GM12878 (cell line): Measurements from ENCODE around the gene LCN1. TPM values are rescaled to one million over a fixed set of nuclear protein-coding genes. Genes with fewer than 3 reads are reported as not detected.

Experiments
- ATAC-seq: fragments of 200-7000 bp; cut with Tn5 transposase; 3 replicates; pipeline ENCODE4 v1.9.1; 2020; ENCODE audit warnings: mild to moderate bottlenecking, moderate library complexity
- BruUV-seq: library from RNA; stranded (reverse); fragments of 400-500 nt; replicated peaks from 2 replicates; lab custom pipeline; 2021; lab: Mats Ljungman, UMichigan
- CTCF ChIA-PET: fragments of 300-600 bp; sonication (Branson Sonifier 250); formaldehyde crosslinking; extraction: SDS; loops from one replicate; lab custom pipeline; 2021; ENCODE audit warnings: inconsistent platforms; lab: Yijun Ruan, JAX
- POLR2A ChIA-PET: fragments of 350-600 bp; formaldehyde crosslinking; extraction: SDS; loops from one replicate; lab custom pipeline; 2021; ENCODE audit warnings: inconsistent platforms; lab: Charles Lee
- RAD21 ChIA-PET: fragments of 300-600 bp; sonication (Branson Sonifier 250); formaldehyde crosslinking; loops from one replicate; lab custom pipeline; 2023; ENCODE audit warnings: antibody characterized with exemption; ENCODE audit not compliant: unreplicated experiment; lab: Charles Lee
- SMC1A ChIA-PET: fragments of 300-600 bp; sonication (Branson Sonifier 250); formaldehyde crosslinking; loops from one replicate; lab custom pipeline; 2023; ENCODE audit not compliant: unreplicated experiment, uncharacterized antibody; lab: Charles Lee
- DNase-seq: peaks from one replicate; pipeline ENCODE4 v3.0.0-alpha.2; 2011; ENCODE audit warnings: low read depth, low spot score
- FAIRE-seq: peaks from 3 replicates; lab custom pipeline; 2011; peaks lifted over from hg19 to GRCh38; lab: Jason Lieb, UNC
- H2AFZ ChIP-seq: 2 replicates; pipeline ENCODE4 v1.6.0; 2011; ENCODE audit warnings: low read depth, low read length, control low read depth; ENCODE audit not compliant: control insufficient read depth
- H3K27ac ChIP-seq: 2 replicates; pipeline ENCODE4 v1.5.1; 2011; ENCODE audit warnings: control low read depth; ENCODE audit not compliant: control insufficient read depth, insufficient read depth
- H3K27me3 ChIP-seq, 2 experiments: replicated peaks in 1 of 2; 2 replicates each; pipeline versions ENCODE4 v1.6.0 to v1.6.1; 2011; ENCODE audit warnings: low read length in 1 of 2; ENCODE audit not compliant: control insufficient read depth in 2 of 2, insufficient read depth in 2 of 2
- H3K36me3 ChIP-seq, 2 experiments: 2 replicates each; pipeline ENCODE4 v1.5.1; 2011; ENCODE audit warnings: low read length in 1 of 2; ENCODE audit not compliant: control insufficient read depth in 2 of 2, insufficient read depth in 2 of 2
- H3K4me1 ChIP-seq: 2 replicates; pipeline ENCODE4 v1.6.1; 2011; ENCODE audit warnings: mild to moderate bottlenecking, low read length, moderate library complexity, mixed read lengths; ENCODE audit not compliant: control insufficient read depth, insufficient read depth
- H3K4me2 ChIP-seq: 2 replicates; pipeline ENCODE4 v1.6.0; 2011; ENCODE audit warnings: control low read depth; ENCODE audit not compliant: control insufficient read depth, insufficient read depth
- H3K4me3 ChIP-seq: fragments of 200-600 bp; sonication (generic); 2 replicates; pipeline ENCODE4 v1.5.1; 2016
- H3K79me2 ChIP-seq: 2 replicates; pipeline ENCODE4 v1.6.0; 2011; ENCODE audit warnings: low read length; ENCODE audit not compliant: control insufficient read depth, insufficient read depth
- H3K9ac ChIP-seq: 2 replicates; pipeline ENCODE4 v1.8.0; 2011; ENCODE audit warnings: low read length, control low read depth, mixed read lengths; ENCODE audit not compliant: control insufficient read depth, insufficient read depth
- H3K9me3 ChIP-seq: replicated peaks from 3 replicates; pipeline ENCODE4 v1.5.1; 2011; ENCODE audit warnings: mild to moderate bottlenecking, low read length; ENCODE audit not compliant: control insufficient read depth, insufficient read depth
- H4K20me1 ChIP-seq: 2 replicates; pipeline ENCODE4 v1.6.0; 2011; ENCODE audit not compliant: control insufficient read depth, insufficient read depth
- BCL11A ChIP-seq: IDR thresholded peaks from 2 replicates; pipeline ENCODE4 v1.6.1; 2011; ENCODE audit warnings: low read depth, low read length
- CHD2 ChIP-seq: IDR thresholded peaks from 2 replicates; pipeline ENCODE4 v1.6.1; 2011; ENCODE audit warnings: low read depth, low read length, improper control_type of control experiment, borderline replicate concordance
- EGR1 ChIP-seq, 2 experiments: IDR thresholded peaks; 1 replicate in 1 of 2; 2 replicates in 1 of 2; pipeline ENCODE4 v1.6.1; 2011 to 2012; ENCODE audit warnings: low read depth in 2 of 2, low read length in 2 of 2, borderline replicate concordance in 1 of 2, mild to moderate bottlenecking in 1 of 2, moderate library complexity in 1 of 2
- ELK1 ChIP-seq: IDR thresholded peaks from 2 replicates; pipeline ENCODE4 v1.6.1; 2012; ENCODE audit warnings: low read depth, low read length, improper control_type of control experiment
- HCFC1 ChIP-seq: fragments of 150-350 bp; IDR thresholded peaks from 2 replicates; pipeline ENCODE4 v1.6.1; 2014; ENCODE audit warnings: low read length
- IKZF1 ChIP-seq: fragments of 450-650 bp; conservative IDR thresholded peaks from 2 replicates; pipeline ENCODE4 v1.6.1; 2017; ENCODE audit warnings: antibody characterized with exemption, mild to moderate bottlenecking
- IRF4 ChIP-seq: IDR thresholded peaks from 2 replicates; pipeline ENCODE4 v1.6.1; 2011; ENCODE audit warnings: low read depth, low read length
- MTA2 ChIP-seq: fragments of 450-650 bp; IDR thresholded peaks from 2 replicates; pipeline ENCODE4 v1.6.1; 2016; ENCODE audit warnings: low read depth, mild to moderate bottlenecking, moderate library complexity
- NKRF ChIP-seq: fragments of 450-650 bp; conservative IDR thresholded peaks from 2 replicates; pipeline ENCODE4 v1.6.1; 2017; ENCODE audit warnings: mild to moderate bottlenecking, moderate library complexity
- PKNOX1 ChIP-seq: fragments of 450-650 bp; IDR thresholded peaks from 2 replicates; pipeline ENCODE4 v1.6.1; 2016; ENCODE audit warnings: mild to moderate bottlenecking
- RAD51 ChIP-seq: fragments of 450-650 bp; IDR thresholded peaks from 2 replicates; pipeline ENCODE4 v1.6.1; 2016; ENCODE audit warnings: moderate library complexity, mild to moderate bottlenecking, inconsistent platforms
- ZBED1 ChIP-seq: IDR thresholded peaks from 2 replicates; pipeline ENCODE4 v1.6.1; 2016; ENCODE audit warnings: borderline replicate concordance
- WGBS: methylation state at CpG from one replicate; pipeline ENCODE4 v1.1.6; 2016; ENCODE audit warnings: low lambda C conversion rate; ENCODE audit not compliant: insufficient replicate concordance, insufficient coverage; ENCODE audit errors: missing lambda C conversion rate; 5-methylcytosine and 5-hydroxymethylcytosine counted together
- in situ Hi-C: fragments of 300-500 bp; cut with MboI; formaldehyde crosslinking; loops from 9 replicates; pipeline ENCODE4 v1.14.3; 2018; ENCODE audit warnings: mixed read lengths
- intact Hi-C: fragments of 100-400 bp; cut with micrococcal nuclease; formaldehyde crosslinking; loops from one replicate; pipeline ENCODE4 v1.14.2; 2022; ENCODE audit not compliant: unreplicated experiment
- polyA plus RNA-seq, 11 experiments: library from polyadenylated mRNA; depleted of rRNA in 4 of 11; unstranded in 6 of 11; stranded (reverse) in 5 of 11; fragments of >200 nt; fragmentation: Nextera tagmentation in 4 of 11; fragmentation: Illumina TruSeq in 1 of 11; extraction: Ambion mirVana in 4 of 11; extraction: Trizol in 1 of 11; gene quantifications; 1 replicate in 1 of 11; 2 replicates in 10 of 11; pipeline versions ENCODE4 v1.2.1 to v1.2.3, GENCODE V29; 2011 to 2016; ENCODE audit warnings: inconsistent platforms in 2 of 11, missing spikeins in 2 of 11, low read depth in 1 of 11
- total RNA-seq, 4 experiments: library from RNA; depleted of rRNA in 3 of 4; stranded (reverse); fragments of >200 nt in 3 of 4; fragmentation: Illumina TruSeq in 1 of 4; extraction: Trizol in 1 of 4; gene quantifications; 2 replicates each; pipeline versions ENCODE4 v1.2.1 to v1.2.3, GENCODE V29; 2013 to 2021
- TF ChIP-seq, protein P1 (sequence below): fragments of 150-350 bp; IDR thresholded peaks from 2 replicates; pipeline ENCODE4 v1.6.1; 2014; ENCODE audit warnings: mild to moderate bottlenecking, low read depth, low read length

LCN1 gene
- total and polyA plus RNA-seq, 10 of the 15 experiments (the other 5 are each of a cell fraction or from before 2014, with no cell fraction given): not detected

- no peak for DNase-seq
- ATAC-seq: no peak
- no peak overlapping the region for H2AFZ ChIP-seq
- ChIA-PET SMC1A (no interaction called here), POLR2A (no interaction called here)
- H3K79me2 ChIP-seq: no peaks in the 10 kb centered on the region
- WGBS: 34% methylated on average over 14 of the region's 14 CpGs
- H4K20me1 ChIP-seq: no peaks in the 10 kb centered on the region
- intact Hi-C loops: no loop called here
- no TSS peak for BruUV-seq
- no peaks in the 10 kb centered on the region for H3K27me3 ChIP-seq
- in situ Hi-C loops: no loop called here
- TF ChIP-seq IRF4 (no peak), PKNOX1 (no peak), NKRF (no peak), IKZF1 (no peak), EGR1 (IDR thresholded peaks at IDR 0.05; ENCODE audit: borderline replicate concordance in 1 of 2, low read depth in 2 of 2, low read length in 2 of 2) (no peak), RAD51 (no peak), ZBED1 (no peak), CHD2 (no peak), HCFC1 (no peak), BCL11A (no peak), MTA2 (no peak), ELK1 (no peak)
- TF ChIP-seq, protein P1, sequence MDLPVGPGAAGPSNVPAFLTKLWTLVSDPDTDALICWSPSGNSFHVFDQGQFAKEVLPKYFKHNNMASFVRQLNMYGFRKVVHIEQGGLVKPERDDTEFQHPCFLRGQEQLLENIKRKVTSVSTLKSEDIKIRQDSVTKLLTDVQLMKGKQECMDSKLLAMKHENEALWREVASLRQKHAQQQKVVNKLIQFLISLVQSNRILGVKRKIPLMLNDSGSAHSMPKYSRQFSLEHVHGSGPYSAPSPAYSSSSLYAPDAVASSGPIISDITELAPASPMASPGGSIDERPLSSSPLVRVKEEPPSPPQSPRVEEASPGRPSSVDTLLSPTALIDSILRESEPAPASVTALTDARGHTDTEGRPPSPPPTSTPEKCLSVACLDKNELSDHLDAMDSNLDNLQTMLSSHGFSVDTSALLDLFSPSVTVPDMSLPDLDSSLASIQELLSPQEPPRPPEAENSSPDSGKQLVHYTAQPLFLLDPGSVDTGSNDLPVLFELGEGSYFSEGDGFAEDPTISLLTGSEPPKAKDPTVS: no peak
- TF ChIP-seq, all 136 proteins: peak for 0
- H3K4me3 ChIP-seq: no peak overlapping the region
- no peaks in the 10 kb centered on the region for H3K36me3 ChIP-seq
- no peak overlapping the region for H3K27ac ChIP-seq
- H3K9ac ChIP-seq: no peak overlapping the region
- CTCF ChIA-PET: no interaction called here
- no peaks in the 10 kb centered on the region for H3K9me3 ChIP-seq
- no peaks in the 10 kb centered on the region for H3K4me1 ChIP-seq
- no peak overlapping the region for H3K4me2 ChIP-seq
- FAIRE-seq: no peak
- RAD21 ChIA-PET: no interaction called here
Observed at GRCh38 chr9:135574331-135574730, 53.1 kb downstream of the LCN1 start.
